ENCODE results near the gene DSCAM.

DSCAM gene

GRCh38 chr21:40837456-40837855 lies 9.5 kb downstream of the DSCAM start:
- DNase-seq (ENCODE audit: low spot score), result no peak

- DNase-seq (ENCODE audit: low spot score), result no peak
Measured at GRCh38 chr21:40835184-40835694, 11.7 kb downstream of the DSCAM start.

DNA sequence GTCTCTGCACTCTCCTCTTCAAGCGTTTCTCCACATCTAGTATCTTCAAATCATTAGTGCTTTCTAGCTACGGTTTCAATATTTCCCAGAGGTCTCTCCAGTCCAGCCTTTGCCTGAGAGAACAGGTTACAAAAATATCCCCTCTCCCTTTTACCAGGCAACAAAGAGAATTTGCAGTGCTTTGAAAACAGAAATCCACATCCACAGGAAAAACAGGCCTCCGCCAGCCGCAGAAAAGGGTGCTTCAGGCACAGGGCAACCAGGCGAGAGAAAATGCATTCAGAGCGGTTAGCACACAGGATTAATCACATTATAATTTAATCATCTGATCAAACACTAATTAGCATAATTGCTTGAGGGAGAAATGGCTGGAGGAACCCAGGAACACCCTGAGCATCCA lies 13.8 kb downstream of the DSCAM start:
- DNase-seq (ENCODE audit: low spot score), result no peak

DNA sequence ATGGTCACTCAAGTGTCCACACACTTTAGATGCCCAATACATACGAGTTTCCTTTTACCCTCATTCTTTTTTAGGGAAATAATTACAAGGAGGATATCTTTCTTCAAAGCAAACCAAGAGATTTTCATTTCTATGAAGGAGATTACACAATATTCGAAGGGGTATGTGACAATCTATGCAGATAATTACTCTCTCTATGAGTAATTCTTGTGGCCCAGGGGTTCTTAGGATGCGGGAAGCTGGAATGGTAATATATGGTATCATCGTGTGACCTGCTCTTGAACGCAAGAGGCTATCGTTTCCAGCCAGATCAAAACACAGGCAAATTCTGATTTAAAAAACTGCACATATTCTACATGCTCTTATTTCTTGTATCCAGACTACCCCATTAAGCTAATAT lies 14.6 kb downstream of the DSCAM start:
- DNase-seq (ENCODE audit: low spot score), result no peak

DNA sequence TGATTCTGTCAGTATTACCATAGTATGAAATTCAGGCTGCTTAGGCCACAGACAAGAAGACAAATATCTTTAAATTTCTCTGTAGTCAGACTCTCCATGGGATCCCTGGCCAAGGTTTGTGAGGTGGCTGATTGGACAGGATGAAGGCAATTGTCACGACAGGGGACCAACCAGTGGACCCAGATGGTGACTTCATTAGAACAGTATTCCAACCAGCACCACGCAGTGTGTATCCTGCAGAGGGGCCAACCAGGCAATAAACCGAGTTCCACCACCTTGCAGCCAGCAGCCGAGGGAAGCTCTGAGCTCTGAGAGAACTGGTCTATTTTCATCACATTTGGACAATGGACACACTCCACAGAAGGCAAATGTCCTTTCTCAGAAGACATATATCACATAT lies 16.1 kb downstream of the DSCAM start:
- no peak for DNase-seq (ENCODE audit: low spot score)

GRCh38 chr21:40829791-40830190 lies 17.2 kb downstream of the DSCAM start:
- DNase-seq (ENCODE audit: low spot score), result no peak

DNA sequence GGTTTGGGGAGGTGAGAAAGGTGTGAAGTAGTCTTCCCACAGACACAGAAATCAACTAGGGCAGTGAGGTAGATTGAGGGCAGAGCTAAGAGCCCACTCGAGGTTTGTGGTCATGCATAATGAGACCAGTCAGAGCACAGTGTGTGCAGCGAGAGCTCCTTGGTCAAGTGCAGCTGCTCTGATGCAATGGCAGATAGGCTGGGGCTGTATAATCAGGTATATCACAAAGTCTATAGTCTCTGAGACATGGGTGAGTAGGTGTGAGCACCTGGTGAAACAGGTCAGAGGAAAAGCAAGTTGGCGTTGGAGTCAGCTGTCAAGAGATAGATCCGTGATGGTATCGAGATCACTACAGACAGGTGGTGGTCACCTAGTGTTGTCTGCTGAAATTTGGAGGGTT lies 17.6 kb downstream of the DSCAM start:
- DNase-seq (ENCODE audit: low spot score), result no peak

DNA sequence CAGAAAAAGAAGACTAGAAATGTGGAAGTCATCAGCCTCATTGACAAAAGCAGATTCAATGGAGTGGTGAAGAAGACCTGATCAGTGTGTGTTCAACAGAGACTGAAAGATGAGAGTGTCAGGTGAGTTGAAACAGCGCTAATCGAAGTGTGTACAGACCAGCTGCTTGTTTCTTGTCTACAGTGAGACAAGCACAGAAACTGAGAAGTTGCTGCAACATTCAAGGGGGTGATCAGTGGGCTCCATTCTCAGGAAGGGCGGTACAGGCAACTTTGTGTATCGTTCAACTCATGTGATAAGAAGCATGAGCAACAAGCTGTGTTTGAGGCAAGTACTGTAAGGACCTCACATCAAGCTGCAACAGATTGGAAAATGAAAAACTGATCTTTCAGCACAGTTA lies 19.4 kb downstream of the DSCAM start:
- DNase-seq (ENCODE audit: low spot score), result no peak

GRCh38 chr21:40819071-40819900 lies 27.7 kb downstream of the DSCAM start:
- DNase-seq (ENCODE audit: low spot score), result no peak

DNA sequence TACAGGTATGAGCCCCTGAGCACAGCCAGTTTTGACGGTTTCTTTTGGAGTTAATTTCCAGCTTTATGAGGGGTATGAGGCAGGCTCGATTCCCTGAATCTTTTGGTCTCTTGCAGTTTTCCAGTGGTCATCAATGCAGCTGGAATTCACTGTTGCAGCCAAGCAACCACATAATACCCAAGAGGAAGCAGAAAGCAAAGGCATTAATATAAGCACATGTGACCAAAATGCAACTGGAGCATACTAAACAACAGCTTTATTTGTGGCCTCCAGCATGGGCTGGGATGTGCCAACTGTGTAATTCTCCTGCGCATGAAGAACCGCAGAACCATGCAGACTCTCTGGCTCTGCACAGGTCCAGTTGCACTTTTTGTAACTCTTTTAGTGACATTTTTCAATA lies 33.0 kb downstream of the DSCAM start:
- no peak for DNase-seq (ENCODE audit: low spot score)

- DNase-seq (ENCODE audit: low spot score), result no peak
Measured at GRCh38 chr21:40809673-40810197, 37.2 kb downstream of the DSCAM start.

- no peak for DNase-seq (ENCODE audit: low spot score)
Measured at GRCh38 chr21:40803101-40803500, 43.9 kb downstream of the DSCAM start.

DNA sequence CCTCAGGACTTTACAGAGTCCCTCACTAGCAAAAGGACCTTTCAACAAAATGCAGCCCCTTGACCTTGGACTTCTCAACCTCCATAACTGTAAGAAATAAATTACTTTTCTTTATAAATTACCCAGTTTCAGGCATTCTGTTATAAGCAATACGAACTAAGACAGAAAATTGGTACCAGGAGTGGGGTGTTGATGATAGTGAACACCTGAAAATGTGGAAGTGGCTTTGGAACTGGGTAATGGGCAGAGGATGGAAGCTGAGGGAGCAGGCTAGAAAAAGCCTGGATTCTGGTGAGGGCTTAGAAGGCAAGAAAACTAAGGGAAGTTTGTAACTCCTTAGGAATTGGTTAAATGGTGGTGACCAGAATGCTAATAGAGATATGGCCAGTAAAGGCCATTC lies 46.8 kb downstream of the DSCAM start:
- no peak for DNase-seq (ENCODE audit: low spot score)

DNA sequence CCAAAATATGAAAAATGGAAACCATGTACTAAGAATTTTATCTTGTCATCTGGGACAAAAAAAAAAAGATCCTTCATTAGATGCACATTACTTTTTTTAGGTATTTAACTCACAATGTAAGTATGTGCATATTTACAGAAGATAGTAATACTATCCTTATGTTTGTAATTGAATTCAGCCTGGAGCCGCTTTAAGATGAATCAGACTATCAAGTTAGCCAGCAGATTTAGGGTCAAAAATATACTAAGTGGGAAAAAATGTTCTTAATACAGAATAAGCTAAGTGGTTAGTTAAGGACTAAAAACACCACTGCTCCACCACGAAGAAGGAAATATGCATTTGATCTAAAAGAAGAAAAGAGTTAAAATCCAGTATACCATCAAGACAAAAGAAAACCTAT lies 49.1 kb downstream of the DSCAM start:
- no peak for DNase-seq (ENCODE audit: low spot score)

DNA sequence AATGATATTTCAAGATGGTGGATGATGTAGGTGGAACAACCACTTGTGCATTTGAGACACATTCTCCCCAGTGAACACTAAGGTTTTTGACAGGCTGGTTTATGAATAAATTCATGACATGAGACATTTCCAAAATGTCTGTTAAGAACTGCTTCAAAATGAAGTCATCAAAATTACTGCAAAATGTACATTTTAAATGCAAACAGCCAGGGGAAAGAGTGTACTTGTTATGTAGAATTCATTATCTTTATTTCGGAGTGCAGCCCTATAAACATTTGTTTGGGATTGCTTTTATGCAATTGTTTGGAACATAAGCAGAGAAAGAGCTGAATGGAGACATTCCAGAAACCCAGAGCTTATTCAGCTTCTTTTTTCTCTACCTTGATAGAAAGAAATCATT lies 49.5 kb downstream of the DSCAM start:
- no peak for DNase-seq (ENCODE audit: low spot score)

DNA sequence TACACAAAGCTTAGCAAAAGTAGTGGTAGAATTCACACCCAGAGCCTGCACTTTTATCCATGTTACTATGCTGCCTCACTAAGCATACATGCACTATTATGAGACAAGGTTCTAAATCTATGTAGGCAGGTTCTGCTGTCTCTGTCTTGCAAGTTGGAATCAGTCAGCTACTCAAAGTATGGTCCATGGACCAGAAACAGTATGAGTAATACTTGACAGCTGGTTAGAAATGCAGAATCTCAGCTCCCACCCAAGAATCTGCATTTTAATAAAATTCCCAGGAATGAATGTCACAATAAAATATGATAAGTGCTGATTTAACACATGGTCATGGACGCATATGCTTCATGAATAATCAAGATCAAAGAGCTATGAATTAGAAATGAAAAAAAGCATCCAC lies 50.5 kb downstream of the DSCAM start:
- DNase-seq (ENCODE audit: low spot score), result no peak

GRCh38 chr21:40795313-40795712 lies 51.6 kb downstream of the DSCAM start:
- no peak for DNase-seq (ENCODE audit: low spot score)

GRCh38 chr21:40792691-40793456 lies 54.1 kb downstream of the DSCAM start:
- no peak for DNase-seq (ENCODE audit: low spot score)

DNA sequence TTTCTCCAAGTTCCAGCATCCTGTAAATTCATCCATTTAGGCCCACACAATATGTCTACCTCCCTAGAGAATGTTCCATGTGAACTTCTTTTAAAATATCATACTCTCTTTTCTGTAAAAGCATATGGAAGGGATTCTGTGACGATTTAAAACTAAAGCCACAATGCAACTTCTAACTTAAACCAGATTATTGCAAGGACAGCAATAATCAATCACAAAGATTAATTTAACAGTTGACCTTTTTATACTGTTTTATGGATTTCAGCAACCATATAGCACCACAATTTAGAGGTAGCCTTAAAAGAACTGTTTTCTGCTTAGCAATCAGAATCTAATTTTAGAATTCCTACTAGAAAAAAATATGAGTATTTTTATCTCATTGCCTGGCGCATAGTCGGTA lies 58.3 kb downstream of the DSCAM start:
- no peak for DNase-seq (ENCODE audit: low spot score)

- no peak for DNase-seq (ENCODE audit: low spot score)
Measured at GRCh38 chr21:40783404-40783803, 63.6 kb downstream of the DSCAM start.

DNA sequence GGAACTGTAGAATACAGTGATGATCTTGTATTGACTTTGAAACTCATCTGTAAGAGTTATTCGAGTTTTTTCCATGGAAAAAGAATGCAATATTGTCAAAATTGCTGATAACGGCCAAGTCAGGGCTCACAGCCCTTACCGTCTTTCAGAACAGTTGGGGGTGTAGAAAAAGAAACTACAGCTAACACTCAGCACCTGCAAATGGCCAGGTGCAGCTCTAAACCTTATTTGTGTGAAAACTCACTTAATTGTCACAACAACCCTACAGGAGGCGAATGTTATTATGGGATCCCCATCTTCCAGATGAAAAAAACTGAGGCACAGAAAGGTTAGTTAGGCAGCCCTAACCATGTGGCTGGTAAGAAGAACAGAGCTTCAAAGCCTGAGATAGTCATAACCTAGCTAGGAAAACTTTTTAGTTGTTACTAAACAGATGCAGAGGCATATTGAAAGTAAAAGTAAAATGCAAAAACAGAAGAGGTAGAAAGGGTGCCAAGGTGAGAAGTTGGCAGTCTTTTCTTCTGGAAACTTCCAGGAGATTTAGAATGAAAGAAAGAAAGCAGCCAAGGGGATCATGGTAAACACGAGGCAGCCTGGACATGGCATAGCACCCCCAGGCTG lies 76.4 kb downstream of the DSCAM start:
- DNase-seq (ENCODE audit: low spot score), result no peak

DNA sequence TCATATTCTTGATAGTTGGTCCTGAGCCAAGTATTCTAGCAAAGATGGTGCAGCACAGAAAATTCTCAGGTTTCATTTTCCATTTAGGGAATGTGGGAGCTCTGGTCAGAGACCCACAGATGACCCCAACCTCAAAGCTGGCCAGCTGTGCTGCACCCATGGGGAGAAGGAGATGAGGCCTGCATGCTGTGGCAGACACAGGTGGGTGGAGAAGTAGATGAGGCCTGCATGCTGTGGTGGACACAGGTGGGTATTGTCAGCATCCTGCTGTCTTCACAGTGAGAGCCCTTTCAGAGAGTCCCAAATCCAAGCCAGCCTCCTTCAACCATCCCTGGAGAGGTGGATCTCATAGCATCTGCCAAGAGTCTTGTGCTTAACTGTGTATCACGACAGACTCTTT lies 77.7 kb downstream of the DSCAM start:
- no peak for DNase-seq (ENCODE audit: low spot score)

DNA sequence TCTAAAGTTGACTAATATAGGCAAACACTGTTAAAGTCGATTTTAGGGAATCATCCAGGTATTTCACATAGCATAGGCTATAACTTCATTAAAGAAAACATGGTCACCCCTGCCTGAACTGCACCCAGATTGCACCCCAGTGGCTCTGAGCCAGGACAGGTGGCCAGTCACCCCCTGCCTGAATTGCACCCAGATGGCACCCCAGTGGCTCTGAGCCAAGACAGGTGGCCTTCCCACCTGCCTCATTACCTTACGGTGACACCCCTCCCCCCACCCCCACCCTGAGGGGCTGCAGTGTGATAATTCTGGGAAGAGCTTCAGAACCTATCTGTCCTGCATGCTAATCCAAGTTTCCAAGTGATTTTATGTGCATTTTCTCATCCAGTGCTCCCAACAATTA lies 78.9 kb downstream of the DSCAM start:
- no peak for DNase-seq (ENCODE audit: low spot score)

All from AG20443 (cell line).